Measurements from ENCODE around the gene NEDD4.

The NEDD4 gene

GRCh38 chr15:55873024-55873720, 120.2 kb downstream of the NEDD4 start (continued):
- TF ChIP-seq PRDM6 (tag by site-specific recombination; IDR thresholded peaks at IDR 0.05): peak; percentile 49
- TF ChIP-seq ZXDB (tag by site-specific recombination; IDR thresholded peaks at IDR 0.05): peak; percentile 43; the same call in 1 of the 2 replicates

DNA sequence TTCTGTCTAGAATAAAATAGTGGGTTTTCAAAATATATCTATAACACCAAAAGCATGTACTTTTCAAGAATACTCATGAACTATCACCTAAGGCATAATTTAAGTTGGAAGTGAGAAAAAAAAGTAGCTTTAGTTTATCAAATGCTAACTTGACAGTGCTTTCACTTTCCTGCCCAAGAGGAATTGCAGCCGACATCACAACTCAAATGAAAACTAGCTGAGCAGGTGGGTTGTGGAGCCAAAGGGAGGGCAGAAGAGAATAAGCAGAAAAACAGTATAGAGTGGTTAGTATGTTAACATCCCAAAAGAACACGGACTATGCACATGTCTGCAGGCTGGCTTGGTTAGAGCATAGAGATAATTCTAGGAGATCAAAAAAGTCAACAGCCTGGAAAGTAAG, 120.9 kb downstream of the NEDD4 start:
- ChIA-PET CTCF (interaction anchor here (0.7 to 1.0 kb wide), 3 partner anchors 25 to 26 kb away, joined by 3 to 4 read pairs (median 4); no protein-coding TSS in a partner anchor), POLR2A (no interaction called here)
- H3K36me3 ChIP-seq (ENCODE audit: control insufficient read depth in 2 of 2, insufficient read depth in 1 of 2, low read length in 2 of 2): no peaks in the 10 kb centered on the region
- TF ChIP-seq KLF9 (tag by site-specific recombination; IDR thresholded peaks at IDR 0.05; ENCODE audit: low read depth) (no peak), ZNF623 (tag by site-specific recombination; IDR thresholded peaks at IDR 0.05) (no peak), ZNF274 (IDR thresholded peaks at IDR 0.05; ENCODE audit: low read length) (no peak), ZNF274 (tag by site-specific recombination; IDR thresholded peaks at IDR 0.05; ENCODE audit: borderline replicate concordance) (no peak), ZNF292 (tag by site-specific recombination; IDR thresholded peaks at IDR 0.05; ENCODE audit: borderline replicate concordance, low read depth) (no peak), ZNF221 (tag by site-specific recombination; IDR thresholded peaks at IDR 0.05; ENCODE audit: borderline replicate concordance) (no peak), GLI4 (tag by site-specific recombination; IDR thresholded peaks at IDR 0.05) (no peak)
- no peaks in the 10 kb centered on the region for H3K9me3 ChIP-seq (ENCODE audit: control insufficient read depth, insufficient read depth, low read depth, low read length)
- H3K4me3 ChIP-seq (ENCODE audit: low read depth, low read length): no peak overlapping the region
- H3K27ac ChIP-seq (ENCODE audit: extremely low read depth, low read depth, low read length): peak overlapping the region; percentile 27; the same call in 1 of the 2 replicates
- 0 out of 2 replicates have a peak, but pooled peaks cover 8% of the 10 kb centered on the region for H3K4me1 ChIP-seq (ENCODE audit: control insufficient read depth, insufficient read depth, low read length)

- CTCF ChIA-PET: interaction anchor here (0.6 kb wide), 1 partner anchor 48 kb away, joined by 3 read pairs; no protein-coding TSS in a partner anchor
- 0 out of 2 replicates have a peak, but pooled peaks have one; percentile 16 for TF ChIP-seq ZNF623 (tag by site-specific recombination; IDR thresholded peaks at IDR 0.05)
- TF ChIP-seq TSHZ1 (tag by site-specific recombination; IDR thresholded peaks at IDR 0.05; ENCODE audit: borderline replicate concordance): no peak
- TF ChIP-seq ZBTB48 (tag by site-specific recombination; IDR thresholded peaks at IDR 0.05): no peak
- TF ChIP-seq ZNF140 (tag by site-specific recombination; IDR thresholded peaks at IDR 0.05): 0 out of 2 replicates have a peak, but pooled peaks have one; percentile 6
- TF ChIP-seq ZBTB8A (tag by site-specific recombination; IDR thresholded peaks at IDR 0.05): 0 out of 2 replicates have a peak, but pooled peaks have one; percentile 12
- TF ChIP-seq ZNF473 (tag by site-specific recombination; IDR thresholded peaks at IDR 0.05): no peak
- TF ChIP-seq ZBTB10 (tag by site-specific recombination; IDR thresholded peaks at IDR 0.05): no peak
- peak; percentile 51; the same call in 1 of the 2 replicates for TF ChIP-seq ZNF394 (tag by site-specific recombination; IDR thresholded peaks at IDR 0.05; ENCODE audit: borderline replicate concordance)
- TF ChIP-seq ZNF707 (tag by site-specific recombination; IDR thresholded peaks at IDR 0.05): no peak
- no peak for TF ChIP-seq ZNF768 (tag by site-specific recombination; IDR thresholded peaks at IDR 0.05)
- TF ChIP-seq ZNF426 (tag by site-specific recombination; IDR thresholded peaks at IDR 0.05): peak; percentile 30
- 0 out of 2 replicates have a peak, but pooled peaks have one; percentile 17 for TF ChIP-seq ZBTB11 (tag by site-specific recombination; conservative IDR thresholded peaks at IDR 0.05; ENCODE audit: low read depth)
Measured at GRCh38 chr15:55869660-55870059, 123.8 kb downstream of the NEDD4 start.

More at GRCh38 chr15:55869660-55870059, 123.8 kb downstream of the NEDD4 start:
- H3K27ac ChIP-seq (ENCODE audit: extremely low read depth, low read depth, low read length): no peak overlapping the region
- no peak overlapping the region for H3K4me3 ChIP-seq (ENCODE audit: low read depth, low read length)
- H3K4me1 ChIP-seq (ENCODE audit: control insufficient read depth, insufficient read depth, low read length): 0 out of 2 replicates have a peak, but pooled peaks cover 8% of the 10 kb centered on the region
- no peaks in the 10 kb centered on the region for H3K9me3 ChIP-seq (ENCODE audit: control insufficient read depth, insufficient read depth, low read depth, low read length)
- POLR2A ChIA-PET: no interaction called here
- no peaks in the 10 kb centered on the region for H3K36me3 ChIP-seq (ENCODE audit: control insufficient read depth in 2 of 2, insufficient read depth in 1 of 2, low read length in 2 of 2)
